Amniotic epithelial cell (primary cell): ENCODE measurements around the gene CACNA2D3.

Experiments used
- DNase-seq: peaks from one replicate; pipeline ENCODE4 v3.0.0-alpha.2; 2010; ENCODE audit warnings: low read depth

The CACNA2D3 gene

DNA sequence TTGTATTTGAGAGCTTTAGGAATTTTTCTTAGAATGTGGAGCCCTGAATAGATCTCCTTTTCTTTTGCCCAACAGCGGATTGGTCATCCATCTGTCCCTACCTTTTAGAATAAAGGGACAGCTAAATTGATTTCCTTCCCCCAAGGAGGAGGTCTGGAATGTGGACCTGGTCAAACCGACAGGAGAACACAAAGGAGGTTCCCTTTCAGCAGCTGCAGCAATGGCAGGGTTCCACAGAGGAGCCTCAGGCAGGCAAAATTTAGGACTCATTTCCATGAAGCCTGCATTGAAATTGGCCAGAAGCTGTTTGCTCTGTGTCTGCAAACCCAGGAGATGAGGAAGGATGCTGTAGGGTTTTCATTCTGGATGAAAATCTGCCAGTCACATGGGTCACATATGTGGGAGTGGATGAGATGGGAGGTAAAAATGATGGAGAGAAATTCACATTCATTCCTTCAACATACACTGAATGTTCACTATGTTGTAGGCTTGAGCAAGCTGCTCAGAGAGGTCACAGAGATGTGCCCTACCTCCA, 728.2 kb downstream of the CACNA2D3 start:
- DNase-seq = no peak

DNA sequence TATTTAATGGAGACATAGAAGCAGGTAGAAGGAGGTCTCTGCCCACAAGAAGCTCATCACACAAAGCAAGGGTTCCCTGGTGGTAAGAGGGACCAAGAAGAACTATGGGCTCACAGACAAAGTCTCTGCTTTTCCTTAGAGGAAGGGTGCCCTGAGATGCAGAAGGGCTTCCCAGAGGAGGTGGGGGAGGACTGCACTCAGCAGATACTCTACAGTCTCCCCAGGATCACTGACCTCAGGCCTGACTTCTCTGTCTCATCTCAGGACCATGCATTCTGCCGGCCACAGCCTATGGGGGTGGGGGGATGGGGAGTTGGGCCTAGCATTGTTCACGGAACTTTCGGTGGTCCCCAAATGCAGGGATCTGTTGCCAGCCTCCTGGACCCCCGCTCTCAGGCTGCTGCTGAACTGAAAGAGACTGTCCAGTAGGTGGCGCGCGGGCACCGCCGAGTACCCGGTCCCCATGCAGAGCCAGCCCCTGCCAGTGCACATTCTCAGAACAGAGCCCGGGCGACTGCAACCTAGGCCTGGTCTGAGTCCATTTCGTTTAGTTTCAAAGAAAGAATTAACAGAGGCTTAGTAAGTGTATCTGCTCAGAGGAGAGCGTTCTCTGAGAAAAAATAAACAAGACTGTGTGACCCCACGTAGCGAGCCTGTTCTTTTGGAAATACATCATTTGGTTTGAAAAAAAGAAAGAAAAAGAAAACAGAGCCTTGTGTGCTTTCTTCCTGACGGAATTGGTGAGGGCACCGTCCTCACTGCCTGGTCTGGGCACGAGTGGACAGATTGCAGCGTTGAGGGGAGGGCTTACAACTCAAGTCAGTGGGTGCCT, 731.4 kb downstream of the CACNA2D3 start:
- DNase-seq = peak; percentile 46

DNA sequence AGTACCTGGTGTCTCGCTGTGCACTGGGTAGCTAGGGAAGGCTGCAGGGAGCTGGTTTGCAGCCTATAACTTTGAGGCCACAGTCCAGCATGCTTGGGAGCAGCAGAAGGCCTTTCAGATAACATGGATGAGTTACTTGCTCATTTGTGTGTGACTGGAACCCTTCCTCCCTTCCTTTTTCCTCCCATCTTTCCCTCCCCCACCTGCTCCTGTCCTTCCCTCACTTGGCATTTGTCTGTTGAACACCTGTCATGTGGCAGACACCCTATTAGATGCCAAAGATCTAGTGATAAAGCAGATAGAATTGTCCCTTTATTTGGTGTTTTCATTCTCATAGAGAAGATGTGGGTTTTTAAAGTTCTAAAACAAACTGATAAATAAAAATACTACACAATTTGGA, 733.9 kb downstream of the CACNA2D3 start:
- DNase-seq = no peak

DNA sequence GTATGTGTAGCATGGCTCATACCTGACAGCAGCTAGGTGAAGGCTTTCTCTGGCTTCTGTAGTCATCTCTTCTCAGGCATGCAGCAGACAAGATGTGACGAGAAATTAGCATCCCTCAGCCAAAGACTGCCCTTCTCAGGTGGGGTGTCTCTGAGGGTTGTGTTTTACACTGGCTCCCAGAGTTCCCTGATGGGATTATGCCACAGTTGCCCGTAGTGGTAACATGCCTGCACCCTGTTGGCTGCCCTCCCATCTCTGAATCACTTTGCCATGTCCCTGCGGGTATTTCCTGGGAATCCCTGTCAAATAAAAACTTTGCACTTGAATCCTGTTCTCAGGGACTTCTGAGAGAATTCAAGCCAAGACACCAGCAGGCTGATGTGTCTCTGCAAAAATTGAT, 735.0 kb downstream of the CACNA2D3 start:
- no peak for DNase-seq

DNA sequence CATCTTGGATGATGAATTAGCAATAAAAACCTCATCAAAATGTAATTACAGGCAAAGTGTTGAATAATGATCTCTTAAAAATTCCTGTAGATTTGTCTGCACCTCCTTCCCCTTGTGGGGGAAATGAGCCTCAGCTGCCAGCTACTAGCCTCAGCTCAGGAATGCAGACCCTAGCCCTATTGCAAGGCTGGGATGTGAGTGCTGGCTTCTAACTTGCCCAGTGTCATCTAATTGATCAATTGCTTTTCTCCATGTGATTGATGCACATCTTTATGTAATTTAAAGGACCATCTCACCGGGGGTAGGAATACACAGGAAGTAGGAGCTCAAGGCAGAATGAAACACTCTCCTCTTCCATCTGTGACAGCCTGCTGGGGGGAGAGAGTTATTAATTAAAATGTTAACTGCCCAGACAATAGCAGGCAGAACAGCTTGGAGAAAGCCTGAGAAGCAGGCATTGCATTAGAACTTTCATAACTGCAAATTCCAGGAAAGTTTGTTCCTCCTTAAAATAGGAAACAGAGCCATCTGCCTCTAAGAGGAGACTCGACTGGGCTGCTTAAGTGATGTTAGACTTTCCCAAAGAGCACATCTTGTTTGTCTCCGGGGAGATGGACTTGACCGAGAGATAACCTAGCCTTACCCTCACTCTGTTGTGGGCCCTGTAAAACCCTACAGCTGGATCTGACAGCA, 735.9 kb downstream of the CACNA2D3 start:
- DNase-seq = no peak

DNA sequence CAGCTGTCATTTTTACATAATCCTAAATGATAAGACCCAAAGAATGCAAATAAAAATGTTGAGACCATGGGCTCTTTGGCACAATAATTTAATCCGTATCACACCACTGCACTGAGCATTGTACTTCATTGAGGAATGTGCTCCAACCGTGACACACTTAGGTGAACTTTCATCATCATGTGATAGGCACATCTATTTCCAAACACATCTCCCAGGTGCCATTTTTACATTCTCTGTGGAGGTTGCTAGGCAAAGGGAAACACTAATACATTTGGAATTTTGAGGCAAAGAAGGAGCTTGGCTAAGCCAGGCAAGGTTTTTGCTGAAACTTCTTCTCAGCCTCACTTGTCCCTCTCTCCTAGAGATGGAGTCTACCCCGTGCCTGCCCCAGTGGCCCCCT, 736.8 kb downstream of the CACNA2D3 start:
- DNase-seq = peak; percentile 70

DNA sequence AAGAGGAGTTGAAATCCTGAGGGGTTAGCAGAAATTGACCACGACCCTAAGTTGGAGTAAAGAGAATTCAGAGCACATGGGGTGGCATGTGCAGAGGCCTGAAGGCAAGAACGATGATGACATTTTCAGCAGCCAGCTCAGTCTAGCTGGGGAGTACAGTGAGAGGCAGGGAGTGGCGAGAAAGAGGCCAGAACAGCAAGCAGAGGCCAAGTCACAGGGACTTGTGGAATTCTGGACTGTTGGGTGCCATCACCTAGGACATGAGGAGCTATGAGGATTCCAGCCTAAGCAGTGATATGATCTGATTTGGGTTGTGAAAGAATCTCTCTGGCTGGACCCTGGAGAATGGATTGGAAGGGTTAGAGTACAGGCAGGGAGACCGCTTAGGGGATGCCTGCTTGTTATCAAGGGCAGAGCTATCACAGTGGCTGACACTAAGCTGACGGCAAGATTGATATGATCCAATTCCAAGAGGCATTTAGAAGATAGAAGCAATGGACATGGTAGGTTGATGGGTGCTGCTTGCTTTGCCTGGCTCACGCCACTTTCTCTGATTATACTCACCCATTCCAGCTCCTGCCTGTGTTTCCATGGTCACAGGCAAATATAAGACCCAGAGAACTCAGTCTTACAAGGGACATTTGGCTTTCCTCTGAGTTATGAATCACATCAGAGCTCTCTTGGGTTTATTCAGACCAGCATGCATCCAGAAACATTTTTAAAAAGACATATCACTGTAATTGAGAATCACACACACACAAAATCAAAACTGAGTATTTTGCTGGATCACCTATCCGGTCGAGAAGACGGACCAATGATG, 739.1 kb downstream of the CACNA2D3 start:
- DNase-seq = no peak

DNA sequence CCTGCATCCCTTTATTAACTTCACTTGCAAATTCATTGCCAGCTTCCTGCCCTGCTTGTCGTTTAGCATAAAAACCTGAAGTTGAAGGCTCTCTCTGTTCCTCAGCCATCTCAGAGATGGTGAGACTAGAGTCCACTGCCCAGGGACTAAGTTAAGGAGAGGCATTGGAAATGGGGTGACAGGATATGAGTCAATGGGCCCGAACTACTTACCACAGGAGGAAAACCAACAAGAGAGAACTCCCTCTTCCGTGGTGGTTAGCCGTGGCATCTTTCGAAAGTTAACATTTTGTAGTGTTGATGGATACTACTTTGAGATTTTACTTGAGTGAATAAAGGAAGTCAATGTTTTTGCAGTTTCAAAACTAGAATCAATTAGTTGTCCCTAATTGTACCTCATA, 740.2 kb downstream of the CACNA2D3 start:
- DNase-seq = peak; percentile 23

DNA sequence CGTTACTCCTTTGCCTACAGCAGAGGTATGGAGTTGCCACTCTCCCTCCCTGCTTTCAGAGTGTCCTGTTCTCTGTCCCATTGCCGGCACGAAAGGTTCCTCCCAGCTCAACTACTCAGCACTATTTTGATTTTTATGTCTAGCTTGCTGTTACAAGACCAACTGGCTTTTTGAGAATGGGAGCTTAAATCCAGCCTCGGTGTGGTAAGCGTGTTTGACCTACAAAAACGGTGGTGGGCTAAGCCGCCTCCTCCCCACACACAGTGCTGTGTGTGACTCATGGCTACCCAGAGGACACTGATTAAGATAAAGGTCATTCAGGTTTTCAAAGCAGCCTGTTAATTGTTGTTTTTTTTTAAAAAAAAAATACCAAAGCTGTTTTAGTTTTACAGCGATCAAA, 741.0 kb downstream of the CACNA2D3 start:
- DNase-seq = peak; percentile 72

DNA sequence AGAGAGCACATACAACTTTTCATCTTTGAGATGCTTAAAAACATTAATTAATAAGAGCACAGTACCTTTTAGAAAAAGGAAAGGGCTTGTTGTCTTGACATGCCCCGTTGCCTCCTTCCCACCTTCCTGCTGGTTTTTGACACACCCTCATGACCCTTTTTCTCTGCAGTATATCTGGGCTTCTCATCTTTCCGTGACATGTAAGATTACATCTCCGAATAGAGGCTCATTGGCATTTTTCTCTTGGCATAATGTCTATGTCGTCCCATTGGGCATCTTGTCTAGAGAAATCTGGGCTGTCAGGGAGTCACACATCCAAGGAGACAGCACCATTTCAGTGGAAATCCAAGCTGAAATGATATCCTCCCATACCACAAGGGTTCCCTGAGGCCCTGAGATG, 741.4 kb downstream of the CACNA2D3 start:
- DNase-seq = no peak

DNA sequence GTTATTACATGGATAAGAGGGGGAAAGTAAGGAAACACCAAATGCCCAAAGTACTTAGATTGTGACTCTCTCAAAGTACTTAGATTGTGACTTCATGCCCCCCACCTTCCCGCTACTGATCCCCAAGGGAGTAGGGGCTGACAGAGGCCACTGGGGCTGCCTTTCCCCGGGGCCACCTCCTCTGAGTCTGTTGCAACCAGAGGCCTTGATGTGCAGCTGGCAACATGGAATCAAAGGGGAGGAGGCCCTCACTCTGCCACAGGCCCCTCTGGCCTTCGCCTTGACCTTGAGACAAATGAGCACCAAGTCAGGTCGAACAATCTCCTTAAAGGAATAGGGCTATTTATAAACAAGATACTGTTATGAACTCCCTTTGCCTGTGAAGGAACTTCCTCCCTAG, 743.0 kb downstream of the CACNA2D3 start:
- no peak for DNase-seq

DNA sequence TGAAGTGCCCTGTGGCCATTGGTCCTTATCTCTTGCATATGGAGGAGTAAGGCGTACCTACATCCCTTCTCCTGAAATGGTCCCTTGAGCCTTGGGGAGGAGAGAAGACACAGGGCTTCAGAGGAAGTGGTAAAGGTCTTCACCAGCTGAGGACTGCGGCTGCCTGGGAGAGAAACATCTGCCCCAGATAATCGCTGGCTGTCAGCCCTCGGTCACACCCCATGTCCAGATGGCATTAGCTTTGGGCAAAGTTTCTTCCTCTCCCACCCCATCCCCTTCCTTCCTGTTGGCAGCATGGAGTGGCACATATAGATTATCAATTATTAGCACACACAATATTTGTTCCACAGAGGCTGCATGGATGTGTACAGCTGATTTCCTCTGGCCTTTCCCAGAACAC, 743.9 kb downstream of the CACNA2D3 start:
- no peak for DNase-seq

DNA sequence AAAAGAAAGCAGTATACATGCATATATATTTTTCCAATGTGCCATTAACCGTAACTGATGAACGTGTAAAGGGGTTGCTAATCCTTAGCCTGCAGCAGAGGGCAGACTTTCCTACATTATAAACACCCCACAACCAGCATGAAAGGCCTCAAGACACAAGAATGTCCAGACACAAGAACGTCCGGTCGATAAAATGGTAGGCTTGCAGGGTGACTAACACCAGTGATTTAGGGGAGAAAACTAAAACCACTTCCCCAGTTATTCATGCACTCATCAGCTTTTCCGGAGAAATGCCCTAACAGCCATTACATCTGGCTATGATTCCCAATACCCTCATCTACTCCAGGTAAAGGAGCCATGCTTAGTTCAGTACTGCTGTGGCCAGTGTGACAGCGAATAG, 748.1 kb downstream of the CACNA2D3 start:
- DNase-seq = peak; percentile 97

DNA sequence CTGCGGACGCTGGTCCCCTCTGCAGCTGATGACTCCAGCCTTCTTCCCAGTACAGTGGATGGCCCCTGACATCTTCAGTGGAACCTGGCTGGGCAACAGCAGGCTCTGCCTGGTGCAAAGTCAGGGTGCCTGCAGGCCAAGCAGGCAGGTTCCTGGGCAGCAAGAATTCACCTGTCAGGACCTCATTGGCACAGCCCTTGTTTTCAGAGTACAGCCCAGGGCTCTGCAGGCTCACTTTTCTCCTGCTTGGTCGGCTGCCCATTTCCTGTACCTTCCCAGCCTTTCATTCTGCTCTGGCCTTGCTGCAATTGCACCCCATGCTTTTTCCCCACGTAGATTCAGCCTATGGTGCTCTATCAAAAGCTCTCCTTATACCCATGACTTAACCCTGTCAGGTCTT, 749.5 kb downstream of the CACNA2D3 start:
- no peak for DNase-seq

DNA sequence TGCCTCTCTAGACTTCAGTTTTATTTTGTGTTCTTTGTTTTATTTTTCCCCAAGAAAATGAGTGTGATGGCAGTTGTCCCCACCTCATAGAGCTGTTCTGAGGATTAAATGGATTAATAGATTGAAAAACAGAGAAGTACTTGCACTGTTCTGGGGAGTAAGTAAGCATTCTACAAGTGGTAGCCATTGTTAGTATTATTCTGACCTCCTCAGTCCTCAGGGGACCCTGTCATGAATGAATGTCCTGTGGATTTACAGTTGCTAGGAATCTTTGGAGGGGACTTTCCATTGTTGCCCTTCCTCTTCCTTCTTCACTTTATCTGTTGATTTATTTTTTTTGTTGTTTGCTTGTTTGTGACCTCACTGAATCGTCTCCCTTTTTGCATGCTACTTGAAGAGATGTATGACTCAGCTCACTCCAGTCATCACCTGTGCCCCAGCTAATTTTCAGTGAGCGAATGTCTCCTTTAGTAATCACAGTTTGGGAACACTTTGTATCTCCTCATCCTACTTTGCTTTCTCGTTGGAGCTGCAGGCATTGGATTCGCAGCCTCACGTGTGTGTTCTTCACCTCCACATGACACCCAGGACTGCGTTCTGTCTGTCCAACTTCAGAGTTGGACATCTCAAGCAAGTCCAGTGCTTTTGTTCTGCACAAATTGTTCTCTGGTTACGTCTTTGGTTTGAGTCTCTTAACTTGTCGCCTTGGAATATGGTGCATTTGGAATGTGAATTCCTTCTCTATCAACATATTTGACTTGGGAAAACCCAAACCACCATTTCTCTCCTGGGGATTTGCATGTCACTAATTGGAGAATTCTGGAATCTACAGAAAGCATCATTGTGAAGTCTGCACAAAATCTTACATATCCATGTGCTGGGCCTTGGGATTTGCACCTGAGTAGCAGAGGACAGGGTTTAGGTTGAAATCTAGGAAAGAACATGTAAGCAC, 751.0 kb downstream of the CACNA2D3 start:
- no peak for DNase-seq

DNA sequence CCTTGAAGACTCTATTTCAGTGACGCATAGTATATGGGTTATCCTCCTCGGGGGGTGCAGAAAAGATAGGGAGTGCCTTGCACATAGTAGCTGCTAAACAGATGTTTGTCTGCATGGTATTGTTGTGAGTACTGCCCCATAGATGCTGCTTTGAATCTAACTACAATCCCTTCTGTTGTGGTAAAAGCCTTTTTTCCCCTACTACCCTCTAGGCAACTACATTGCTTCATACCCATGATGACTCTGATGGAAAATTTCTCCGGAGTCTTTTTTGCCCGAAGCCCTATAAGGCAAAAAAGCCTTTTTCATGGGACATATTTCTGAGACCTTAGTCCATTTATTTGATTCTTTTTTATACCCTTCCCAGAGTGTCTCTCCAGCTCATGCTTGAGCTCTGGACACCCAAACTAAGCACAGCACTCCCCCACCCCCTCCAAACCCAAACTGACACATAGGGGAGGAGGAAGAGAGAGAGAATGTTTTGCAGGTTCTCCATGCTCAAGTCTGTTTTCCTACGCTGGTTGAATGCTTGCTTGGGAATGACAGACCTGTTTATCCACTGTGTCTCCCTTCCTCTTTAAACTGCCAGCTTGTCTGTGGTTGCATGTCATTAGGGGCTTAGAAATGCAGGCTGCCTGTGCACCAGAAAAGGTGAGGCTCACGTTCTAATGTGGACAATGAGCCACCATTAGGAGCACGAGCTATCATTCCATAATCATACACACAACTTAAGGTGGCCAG, 752.6 kb downstream of the CACNA2D3 start:
- DNase-seq = peak; percentile 10

DNA sequence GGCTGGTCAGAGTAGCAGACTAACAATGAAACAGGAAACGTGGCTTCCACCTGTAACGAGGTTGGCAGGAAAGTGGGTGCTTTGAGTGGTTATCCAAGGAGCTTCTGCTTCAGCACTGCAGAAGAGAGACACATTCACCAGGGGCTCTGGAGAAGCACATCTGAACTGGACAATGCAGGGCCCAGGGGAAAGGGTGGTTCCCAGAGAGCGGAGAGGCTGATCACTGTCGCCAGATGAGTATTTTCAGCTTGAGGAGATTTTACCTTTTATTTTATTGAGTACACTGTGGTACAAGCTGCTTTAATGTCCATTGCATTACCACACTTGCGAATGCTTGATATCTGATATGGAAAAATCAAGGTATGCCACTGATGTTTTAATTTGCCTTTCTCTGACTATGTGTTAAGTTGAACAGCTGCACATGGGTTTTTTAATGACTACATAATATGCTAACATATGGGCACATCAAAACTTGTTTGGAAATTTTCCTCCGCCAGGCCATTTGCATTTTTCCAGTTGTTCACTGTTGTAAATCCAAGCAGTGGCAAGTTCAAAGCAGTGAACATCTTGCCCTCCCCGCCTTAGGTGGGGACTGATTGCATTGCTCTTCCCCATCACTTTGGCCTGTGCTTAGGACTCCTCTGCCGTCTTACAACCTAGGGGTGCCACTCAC, 753.4 kb downstream of the CACNA2D3 start:
- DNase-seq = no peak

DNA sequence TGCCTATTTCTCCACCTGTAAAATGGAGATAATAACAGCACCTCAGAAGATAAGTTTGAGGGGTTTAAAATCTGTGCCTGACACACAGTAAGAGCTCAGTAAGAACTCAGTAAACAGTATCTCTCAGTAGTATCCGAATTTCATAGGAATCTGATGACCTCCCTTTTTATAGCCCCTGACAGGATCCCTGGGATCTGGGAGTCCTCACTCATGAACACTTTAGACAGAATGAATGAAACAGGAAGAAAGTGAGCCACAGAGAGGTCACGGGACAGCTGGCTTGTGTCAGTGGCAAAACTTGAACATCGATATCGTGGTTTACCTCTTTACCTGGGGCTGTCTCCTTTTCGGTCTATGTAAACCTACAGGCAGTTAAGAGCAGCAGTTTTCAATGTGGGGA, 754.3 kb downstream of the CACNA2D3 start:
- no peak for DNase-seq

DNA sequence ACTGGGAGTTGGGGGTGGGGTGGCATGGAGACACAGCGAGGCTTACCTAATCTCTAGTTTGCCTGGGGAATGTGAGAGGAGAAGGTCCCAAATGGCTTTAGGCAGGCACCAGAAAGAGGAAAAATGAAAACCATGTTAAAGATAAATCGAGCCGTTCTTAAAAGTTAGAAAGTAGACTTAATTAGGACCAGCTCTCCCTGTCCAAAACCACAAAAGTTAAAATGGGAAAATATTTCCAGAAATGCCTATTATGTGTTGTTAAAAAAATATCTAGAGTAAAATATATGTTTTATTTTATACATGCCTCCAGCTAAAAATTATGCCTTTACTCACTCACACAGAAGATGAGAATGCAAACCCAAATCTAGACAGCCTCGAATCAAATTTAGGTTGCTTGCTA, 755.4 kb downstream of the CACNA2D3 start:
- no peak for DNase-seq

DNA sequence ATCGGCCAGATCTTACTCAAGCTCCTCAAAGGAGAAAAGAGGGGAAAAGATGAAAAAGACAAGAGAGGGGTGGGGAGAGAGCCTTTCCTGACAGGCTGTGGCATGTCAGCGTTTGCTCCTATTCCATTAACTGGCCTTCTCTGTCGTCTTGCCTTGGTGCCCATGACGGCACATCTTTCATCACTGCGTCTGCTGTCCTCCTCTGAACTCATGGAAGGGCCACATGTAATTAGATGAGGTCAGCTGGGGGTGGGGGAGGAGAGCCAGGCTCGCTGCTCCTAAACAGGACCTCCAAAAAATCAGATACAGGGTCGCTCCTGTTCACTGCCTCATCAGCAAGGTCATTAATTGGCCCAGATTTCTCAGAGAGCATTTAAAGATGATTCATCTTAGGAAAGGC, 755.8 kb downstream of the CACNA2D3 start:
- no peak for DNase-seq
